Colonic mucosa (tissue), 4 donors: Measurements from ENCODE around the gene KMT2C. TPM values are rescaled to one million over a fixed set of nuclear protein-coding genes. Genes with fewer than 3 reads are reported as not detected.
"Not testable (repeated sequence)": the region's sequence is repeated elsewhere in the genome, so short reads cannot be mapped to it uniquely, and the experiment has no call there.

Source experiments
- DNase-seq: peaks from one replicate; pipeline ENCODE4 v3.0.0-alpha.2; 2020
- H3K27ac ChIP-seq: fragments of 200-600 bp; one replicate; pipeline ENCODE4 v1.8.0; 2021
- H3K27me3 ChIP-seq: fragments of 200-600 bp; one replicate; pipeline ENCODE4 v1.8.0; 2021
- H3K36me3 ChIP-seq: fragments of 200-600 bp; one replicate; pipeline ENCODE4 v1.8.0; 2021
- H3K4me1 ChIP-seq: fragments of 200-600 bp; one replicate; pipeline ENCODE4 v1.8.0; 2021; ENCODE audit warnings: mild to moderate bottlenecking
- H3K4me3 ChIP-seq: fragments of 200-600 bp; one replicate; pipeline ENCODE4 v1.8.0; 2021
- H3K9ac ChIP-seq, 2 donors: one replicate each; pipeline ENCODE4 v1.7.0; 2013; ENCODE audit warnings: control low read depth in 2 of 2, low read depth in 2 of 2, low read length in 2 of 2
- H3K9me3 ChIP-seq: fragments of 200-600 bp; one replicate; pipeline ENCODE4 v1.8.0; 2021
- CTCF ChIP-seq: fragments of 200-600 bp; IDR thresholded peaks from one replicate; pipeline ENCODE4 v1.8.0; 2022; ENCODE audit warnings: antibody characterized with exemption, mild to moderate bottlenecking
- intact Hi-C: fragments of 100-400 bp; cut with DNase I; formaldehyde crosslinking; loops from one replicate; pipeline ENCODE4 v1.14.1; 2022
- total RNA-seq, 2 donors: library from RNA; stranded (reverse); fragmentation: NEBNext Ultra II Directional in 1 of 2; extraction: Animal tissue kit (Norgen Biotek cat#: 25700) in 1 of 2; gene quantifications; one replicate each; pipeline ENCODE4 v1.2.1, GENCODE V29; 2021
- donor health status: healthy.
- donor health status: DM: no; HTN: no; CAD: no.
- donor health status: DM: no; HTN: no; CAD: no.

KMT2C gene
- total RNA-seq, 2 donors from 2014 or later: 70.9 to 73.3 TPM

- intact Hi-C loops, H3K9me3 ChIP-seq, H3K36me3 ChIP-seq, H3K27ac ChIP-seq, DNase-seq, H3K27me3 ChIP-seq, H3K4me1 ChIP-seq, H3K9ac ChIP-seq, H3K4me3 ChIP-seq: not testable (repeated sequence)
Measured at GRCh38 chr7:152432735-152433134, 3.1 kb downstream of the KMT2C start.

- intact Hi-C loops: no loop called here
- H3K36me3 ChIP-seq: no peaks in the 10 kb centered on the region
- H3K27me3 ChIP-seq: no peaks in the 10 kb centered on the region
- H3K4me1 ChIP-seq: peaks cover 4% of the 10 kb centered on the region
- H3K9me3 ChIP-seq: no peaks in the 10 kb centered on the region
- TF ChIP-seq CTCF: no peak
- H3K9ac ChIP-seq: no peak overlapping the region
- H3K4me3 ChIP-seq: no peak overlapping the region
- no peak for DNase-seq
- no peak overlapping the region for H3K27ac ChIP-seq
Measured at GRCh38 chr7:152430854-152431253, 4.9 kb downstream of the KMT2C start.

GRCh38 chr7:152430118-152430517 is 5.7 kb downstream of the KMT2C start:
- H3K27ac ChIP-seq, H3K9ac ChIP-seq, H3K9me3 ChIP-seq, H3K4me3 ChIP-seq, DNase-seq, H3K4me1 ChIP-seq, H3K27me3 ChIP-seq, intact Hi-C loops, H3K36me3 ChIP-seq: not testable (repeated sequence)

GRCh38 chr7:152424348-152425108 is 11.3 kb downstream of the KMT2C start:
- no peak for DNase-seq
- Histone ChIP-seq H3K27me3 (no peaks in the 10 kb centered on the region), H3K4me3 (no peak overlapping the region), H3K9ac (no peak overlapping the region), H3K4me1 (peaks cover 3% of the 10 kb centered on the region), H3K27ac (no peak overlapping the region), H3K36me3 (no peaks in the 10 kb centered on the region), H3K9me3 (no peaks in the 10 kb centered on the region)
- TF ChIP-seq CTCF: no peak
- intact Hi-C loops: no loop called here

DNA sequence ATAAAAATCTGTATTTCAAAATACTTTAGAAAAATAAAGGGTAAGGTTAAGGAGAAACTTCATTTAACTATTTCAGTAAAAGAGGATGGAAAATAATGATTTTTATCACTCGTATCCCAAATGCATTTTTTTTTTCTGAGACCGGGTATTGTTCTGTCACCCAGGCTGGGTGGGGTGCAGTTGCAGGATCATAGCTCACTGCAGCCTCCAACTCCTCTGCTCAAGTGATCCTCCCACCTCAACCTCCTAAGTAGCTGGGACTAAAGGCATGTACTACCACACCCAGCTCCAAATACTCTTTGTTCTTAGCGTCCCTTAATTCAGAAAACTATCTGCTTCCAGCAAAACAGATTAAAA is 11.8 kb downstream of the KMT2C start:
- H3K27ac ChIP-seq: no peak overlapping the region
- no peak overlapping the region for H3K4me3 ChIP-seq
- H3K27me3 ChIP-seq: no peaks in the 10 kb centered on the region
- no peak for TF ChIP-seq CTCF
- H3K36me3 ChIP-seq: no peaks in the 10 kb centered on the region
- DNase-seq: no peak
- H3K4me1 ChIP-seq: no peaks in the 10 kb centered on the region
- no peaks in the 10 kb centered on the region for H3K9me3 ChIP-seq
- H3K9ac ChIP-seq: no peak overlapping the region
- intact Hi-C loops: no loop called here

DNA sequence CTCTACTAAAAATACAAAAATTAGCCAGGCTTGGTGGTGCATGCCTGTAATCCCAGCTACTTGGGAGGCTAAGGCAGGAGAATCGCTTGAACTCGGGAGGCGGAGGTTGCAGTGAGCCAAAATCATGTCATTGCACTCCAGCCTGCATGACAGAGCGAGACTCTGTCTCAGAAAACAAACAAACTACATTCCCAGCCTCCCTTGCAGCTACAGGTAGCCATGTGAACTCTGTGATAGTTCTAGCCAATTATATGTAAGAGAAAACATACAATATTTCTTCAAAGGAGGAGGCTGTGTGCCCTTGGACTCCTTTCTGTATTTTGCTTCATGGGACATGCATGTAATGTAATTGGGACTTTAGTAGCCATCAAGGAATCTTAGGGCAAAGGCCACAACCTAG is 12.6 kb downstream of the KMT2C start:
- H3K27ac ChIP-seq, H3K9me3 ChIP-seq, H3K4me1 ChIP-seq, H3K36me3 ChIP-seq, intact Hi-C loops, H3K27me3 ChIP-seq, H3K4me3 ChIP-seq, H3K9ac ChIP-seq, DNase-seq: not testable (repeated sequence)

DNA sequence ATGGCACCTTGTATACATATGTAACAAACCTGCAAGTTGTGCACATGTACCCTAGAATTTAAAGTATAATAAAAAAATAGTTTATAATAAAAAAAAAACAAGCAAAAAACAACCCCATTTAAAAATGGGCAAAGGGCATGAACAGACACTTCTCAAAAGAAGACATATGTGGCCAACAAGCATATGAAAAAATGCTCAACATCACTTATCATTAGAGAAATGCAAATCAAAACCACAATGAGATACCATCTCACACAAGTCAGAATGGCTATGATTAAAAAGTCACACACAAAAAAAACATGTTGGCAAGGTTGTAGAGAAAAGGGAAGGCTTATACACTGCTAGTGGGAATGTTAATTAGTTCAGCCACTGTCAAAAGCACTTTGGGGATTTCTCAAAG is 14.9 kb downstream of the KMT2C start:
- H3K4me1 ChIP-seq, intact Hi-C loops: not testable (repeated sequence)

More for the DNA sequence above, 14.9 kb downstream of the KMT2C start:
- not testable (repeated sequence) for H3K27me3 ChIP-seq, H3K9me3 ChIP-seq, H3K27ac ChIP-seq, H3K36me3 ChIP-seq, DNase-seq, H3K4me3 ChIP-seq, H3K9ac ChIP-seq
